Naive thymus-derived CD4-positive, alpha-beta T cell (primary cell): Measurements from ENCODE around the gene MORN2. TPM values are rescaled to one million over a fixed set of nuclear protein-coding genes. Genes with fewer than 3 reads are reported as not detected.

Experiments used
- ATAC-seq: fragments of 150-1000 bp; cut with Tn5 transposase; 2 replicates; pipeline ENCODE4 v1.10.0; 2021; ENCODE audit warnings: mild to moderate bottlenecking, moderate library complexity
- CTCF ChIA-PET: fragments of 350-600 bp; sonication (Branson Sonifier 250); formaldehyde crosslinking; loops from one replicate; lab custom pipeline; 2021; ENCODE audit warnings: antibody characterized with exemption; lab: Charles Lee
- POLR2A ChIA-PET: fragments of 350-600 bp; sonication (Branson Sonifier 250); formaldehyde crosslinking; loops from one replicate; lab custom pipeline; 2021; ENCODE audit warnings: antibody characterized with exemption, inconsistent platforms; lab: Charles Lee
- DNase-seq, 9 donors: peaks; one replicate each; pipeline versions ENCODE4 v3.0.0 to v3.0.0-alpha.2; 2020 to 2022; ENCODE audit warnings: mixed read lengths in 1 of 9
- H3K27ac ChIP-seq: one replicate; pipeline ENCODE4 v1.7.0; 2013; ENCODE audit warnings: mild to moderate bottlenecking, low read depth, low read length, moderate library complexity
- H3K27me3 ChIP-seq, 2 donors: one replicate each; pipeline ENCODE4 v1.7.0; 2013; ENCODE audit warnings: low read length in 2 of 2, mild to moderate bottlenecking in 2 of 2, moderate library complexity in 2 of 2; ENCODE audit not compliant: control insufficient read depth in 2 of 2, insufficient read depth in 2 of 2
- H3K36me3 ChIP-seq, 3 experiments: 1 replicate in 2 of 3; 2 replicates in 1 of 3; pipeline ENCODE4 v1.7.0; 2013; ENCODE audit warnings: low read length in 3 of 3, mild to moderate bottlenecking in 3 of 3, moderate library complexity in 1 of 3; ENCODE audit not compliant: insufficient read depth in 3 of 3, control insufficient read depth in 2 of 3
- H3K4me1 ChIP-seq, 2 donors: one replicate each; pipeline ENCODE4 v1.7.0; 2013; ENCODE audit warnings: low read length in 2 of 2, mild to moderate bottlenecking in 2 of 2, moderate library complexity in 1 of 2; ENCODE audit not compliant: control insufficient read depth in 2 of 2, insufficient read depth in 2 of 2
- H3K4me3 ChIP-seq: 2 replicates; pipeline ENCODE4 v1.7.0; 2013; ENCODE audit warnings: mild to moderate bottlenecking, low read length
- H3K9me3 ChIP-seq, 3 experiments: 1 replicate in 2 of 3; 2 replicates in 1 of 3; pipeline ENCODE4 v1.7.0; 2013; ENCODE audit warnings: low read length in 3 of 3; ENCODE audit not compliant: control insufficient read depth in 2 of 3
- H3K27ac Mint-ChIP-seq, 9 donors: one replicate each; pipeline ENCODE4 v1.8.0; 2020 to 2022; ENCODE audit warnings: mixed read lengths in 9 of 9, mild to moderate bottlenecking in 8 of 9, moderate library complexity in 5 of 9, inconsistent platforms in 2 of 9
- H3K27me3 Mint-ChIP-seq, 5 donors: one replicate each; pipeline ENCODE4 v1.8.0; 2021 to 2022; ENCODE audit warnings: mixed read lengths in 5 of 5, mild to moderate bottlenecking in 1 of 5
- H3K36me3 Mint-ChIP-seq, 5 donors: one replicate each; pipeline ENCODE4 v1.8.0; 2020 to 2022; ENCODE audit warnings: mixed read lengths in 5 of 5, mild to moderate bottlenecking in 3 of 5, inconsistent platforms in 1 of 5
- H3K4me1 Mint-ChIP-seq, 7 donors: one replicate each; pipeline ENCODE4 v1.8.0; 2020 to 2022; ENCODE audit warnings: mixed read lengths in 7 of 7, mild to moderate bottlenecking in 3 of 7, inconsistent platforms in 1 of 7
- H3K4me3 Mint-ChIP-seq, 10 donors: one replicate each; pipeline ENCODE4 v1.8.0; 2020 to 2022; ENCODE audit warnings: mild to moderate bottlenecking in 10 of 10, mixed read lengths in 10 of 10, moderate library complexity in 6 of 10, inconsistent platforms in 2 of 10
- H3K9me3 Mint-ChIP-seq, 11 donors: one replicate each; pipeline ENCODE4 v1.8.0; 2020 to 2022; ENCODE audit warnings: mixed read lengths in 11 of 11, mild to moderate bottlenecking in 4 of 11, inconsistent platforms in 1 of 11, moderate library complexity in 1 of 11
- intact Hi-C, 2 donors: fragments of 100-400 bp; cut with micrococcal nuclease; formaldehyde crosslinking; loops; one replicate each; pipeline ENCODE4 v1.15.1; 2023
- polyA plus RNA-seq, 2 donors: library from polyadenylated mRNA; unstranded; fragments of 300-500 nt; fragmentation: Illumina TruSeq; gene quantifications; one replicate each; pipeline ENCODE4 v1.2.3, GENCODE V29; 2021
- total RNA-seq, 6 experiments: library from RNA in 5 of 6; stranded (reverse) in 5 of 6; gene quantifications; 1 replicate in 5 of 6; 2 replicates in 1 of 6; pipeline ENCODE4 v1.2.3 and lab custom pipeline; 2021 to 2026

MORN2 gene
- total and polyA plus RNA-seq, 7 experiments from 2014 or later: 1.5 to 9.5 (median 2.6) TPM

DNA sequence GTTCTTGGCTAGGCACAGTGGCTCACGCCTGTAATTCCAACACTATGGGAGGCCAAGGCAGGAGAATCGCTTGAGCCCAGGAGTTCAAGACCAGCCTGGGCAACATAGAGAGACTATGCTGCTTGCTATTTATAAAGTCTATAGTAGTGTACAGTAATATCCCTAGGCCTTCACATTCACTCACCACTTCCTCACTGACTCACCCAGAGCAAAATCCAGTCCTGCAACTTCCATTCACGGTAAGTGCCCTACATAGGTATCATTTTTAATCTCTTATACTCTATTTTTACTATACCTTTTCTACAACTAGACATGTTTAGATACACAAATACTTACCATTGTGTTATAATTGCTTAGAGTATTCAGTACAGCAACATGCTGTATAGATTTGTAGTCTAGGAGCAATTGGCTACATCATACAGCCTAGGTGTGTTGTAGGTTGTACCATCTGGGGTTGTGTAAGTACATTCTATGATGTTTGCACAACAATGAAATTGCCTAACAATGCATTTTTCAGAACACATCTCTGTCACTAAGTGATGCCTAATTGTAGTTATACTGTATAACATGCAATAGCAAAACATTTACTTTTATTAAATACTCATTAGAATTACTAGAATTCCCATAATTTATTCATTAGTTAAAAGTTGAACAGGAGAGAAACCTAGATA is 8.9 kb upstream of the MORN2 start:
- ChIA-PET POLR2A (no interaction called here), CTCF (no interaction called here)
- DNase-seq (no peak), ATAC-seq (no peak)
- H3K9me3 Mint-ChIP-seq: peaks cover 5 to 22% (median 10%) of the 10 kb centered on the region in 11 donors
- no peaks in the 10 kb centered on the region for H3K27me3 ChIP-seq
- H3K4me3 ChIP-seq: no peak overlapping the region
- no peak overlapping the region for H3K4me3 Mint-ChIP-seq
- H3K9me3 ChIP-seq: peaks cover 0 to 4% (median 0%) of the 10 kb centered on the region in 3 experiments
- H3K4me1 ChIP-seq: no peaks in the 10 kb centered on the region
- H3K27me3 Mint-ChIP-seq: no peaks in the 10 kb centered on the region
- peaks cover 0 to 19% (median 14%) of the 10 kb centered on the region in 3 experiments for H3K36me3 ChIP-seq
- no peak overlapping the region for H3K27ac ChIP-seq
- H3K4me1 Mint-ChIP-seq: peaks cover 0 to 14% (median 6%) of the 10 kb centered on the region in 7 donors
- intact Hi-C loops: no loop called here
- H3K27ac Mint-ChIP-seq: no peak overlapping the region
- H3K36me3 Mint-ChIP-seq: peaks cover 18 to 67% (median 53%) of the 10 kb centered on the region in 5 donors

DNA sequence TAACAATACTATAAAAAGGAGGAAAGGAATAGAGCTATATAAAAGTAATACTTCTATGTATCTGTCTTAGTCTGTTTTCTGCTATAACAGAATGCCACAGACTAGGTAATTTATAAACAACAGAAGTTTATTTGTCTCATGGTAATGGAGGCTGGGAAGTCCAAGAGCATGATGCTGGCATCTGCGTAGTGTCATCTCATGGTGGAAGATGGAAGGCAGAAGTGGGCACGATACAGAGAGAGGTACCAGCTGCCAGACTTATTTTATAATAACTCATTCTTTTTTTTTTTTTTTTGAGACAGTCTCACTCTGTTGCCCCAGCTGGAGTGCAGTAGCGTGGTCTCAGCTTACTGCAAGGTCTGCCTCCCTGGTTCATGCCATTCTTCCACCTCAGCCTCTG is 4.3 kb upstream of the MORN2 start:
- ATAC-seq (no peak), DNase-seq (no peak)
- Mint-ChIP-seq H3K9me3 (peaks cover 6 to 32% (median 17%) of the 10 kb centered on the region in 11 donors), H3K36me3 (peaks cover 13 to 50% (median 42%) of the 10 kb centered on the region in 5 donors), H3K27me3 (no peaks in the 10 kb centered on the region), H3K4me1 (peaks cover 15 to 46% (median 34%) of the 10 kb centered on the region in 7 donors), H3K27ac (no peak overlapping the region), H3K4me3 (no peak overlapping the region)
- Histone ChIP-seq H3K36me3 (peaks cover 0 to 6% (median 5%) of the 10 kb centered on the region in 3 experiments), H3K27me3 (no peaks in the 10 kb centered on the region), H3K27ac (no peak overlapping the region), H3K4me3 (no peak overlapping the region), H3K9me3 (peaks cover 0 to 4% (median 0%) of the 10 kb centered on the region in 3 experiments), H3K4me1 (peaks cover 9 to 13% of the 10 kb centered on the region in 2 donors)
- ChIA-PET CTCF (no interaction called here), POLR2A (no interaction called here)
- intact Hi-C loops: loop anchor here (10.0 kb wide), 3 partner anchors 207 to 563 kb away; partner anchors contain the start of genes GALM (in 1 of the 2), MAP4K3 (in 1 of the 2) and SOS1 (in 1 of the 2)

DNA sequence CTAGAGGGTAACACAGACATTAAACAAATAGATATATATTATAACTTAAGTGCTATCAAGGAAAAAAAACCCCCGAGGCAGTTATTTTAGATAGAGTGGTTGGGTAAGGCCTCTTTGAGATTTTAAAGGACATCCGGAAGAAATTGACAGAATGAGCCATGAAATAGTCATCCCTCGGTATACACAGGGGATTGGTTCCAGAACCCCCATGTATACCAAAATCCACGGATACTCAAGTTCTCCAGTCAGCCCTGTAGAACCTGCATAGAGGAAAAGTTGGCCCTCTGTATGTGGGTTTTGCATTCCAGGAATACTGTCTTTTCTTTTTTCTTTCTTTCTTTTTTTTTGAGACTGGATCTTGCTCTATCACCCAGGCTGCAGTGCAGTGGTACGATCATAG is 2.0 kb upstream of the MORN2 start:
- intact Hi-C loops: loop anchor here (2.0 to 10.0 kb wide), 5 partner anchors 123 to 561 kb away; partner anchors contain the start of genes GALM (in 1 of the 2), MAP4K3 (in 1 of the 2), SOS1 (in 1 of the 2) and SRSF7 (in 1 of the 2)
- DNase-seq (no peak), ATAC-seq (no peak)
- Mint-ChIP-seq H3K9me3 (peaks cover 6 to 32% (median 17%) of the 10 kb centered on the region in 11 donors), H3K27me3 (no peaks in the 10 kb centered on the region), H3K4me1 (peaks cover 17 to 53% (median 37%) of the 10 kb centered on the region in 7 donors), H3K36me3 (peaks cover 9 to 35% (median 30%) of the 10 kb centered on the region in 5 donors), H3K4me3 (peak overlapping the region in 4 of 10 donors; percentile 5 to 21 (median 9)), H3K27ac (peak overlapping the region in 1 of 9 donors; percentile 62)
- Histone ChIP-seq H3K27ac (no peak overlapping the region), H3K4me3 (no peak overlapping the region), H3K9me3 (peaks cover 0 to 4% (median 0%) of the 10 kb centered on the region in 3 experiments), H3K27me3 (no peaks in the 10 kb centered on the region), H3K36me3 (peaks cover 0 to 5% (median 0%) of the 10 kb centered on the region in 3 experiments), H3K4me1 (peaks cover 11 to 14% of the 10 kb centered on the region in 2 donors)
- ChIA-PET POLR2A (interaction anchor here (0.6 to 1.2 kb wide), 2 partner anchors 67 to 122 kb away, joined by 4 read pairs; partner anchors contain the start of gene SRSF7), CTCF (no interaction called here)

DNA sequence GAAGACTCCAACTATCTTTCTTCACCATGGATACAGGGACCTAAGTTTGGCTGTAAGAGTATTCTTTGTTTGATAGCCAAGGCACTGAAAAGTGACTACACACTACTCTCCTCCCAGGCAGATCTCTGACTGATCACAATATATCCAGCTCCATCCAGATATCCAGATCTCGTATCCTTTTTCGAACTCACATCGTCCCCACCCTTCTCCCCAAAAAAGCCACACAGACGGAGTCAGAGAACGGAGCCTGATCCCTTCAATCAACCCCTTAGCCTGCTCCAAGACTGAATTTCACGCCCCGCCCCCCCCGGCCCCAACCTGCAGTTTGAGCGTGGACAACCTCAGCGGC is 575 bp upstream of the MORN2 start:
- no peaks in the 10 kb centered on the region for H3K27me3 ChIP-seq
- DNase-seq (no peak), ATAC-seq (no peak)
- H3K4me3 ChIP-seq: peak overlapping the region; percentile 91
- Mint-ChIP-seq H3K4me1 (peaks cover 15 to 49% (median 33%) of the 10 kb centered on the region in 7 donors), H3K36me3 (peaks cover 5 to 25% (median 17%) of the 10 kb centered on the region in 5 donors), H3K9me3 (peaks cover under 1 to 21% (median 9%) of the 10 kb centered on the region in 11 donors), H3K4me3 (peak overlapping the region; percentile 94 to 100 (median 96)), H3K27ac (peak overlapping the region; percentile 82 to 99 (median 95)), H3K27me3 (no peaks in the 10 kb centered on the region)
- intact Hi-C loops: loop anchor here (1.0 to 10.0 kb wide), 7 partner anchors 97 to 560 kb away; partner anchors contain the start of genes GALM (in 1 of the 2), GEMIN6 (in 1 of the 2), MAP4K3 (in 1 of the 2) and SOS1 (in 1 of the 2)
- ChIA-PET POLR2A (interaction anchor here (0.7 kb wide), 1 partner anchor 35 kb away, joined by 6 read pairs; no protein-coding TSS in a partner anchor), CTCF (no interaction called here)
- H3K9me3 ChIP-seq: peaks cover 0 to 2% (median 0%) of the 10 kb centered on the region in 3 experiments
- H3K27ac ChIP-seq: peak overlapping the region; percentile 69
- peaks cover 0 to 5% (median 0%) of the 10 kb centered on the region in 3 experiments for H3K36me3 ChIP-seq
- H3K4me1 ChIP-seq: peaks cover 11 to 14% of the 10 kb centered on the region in 2 donors

DNA sequence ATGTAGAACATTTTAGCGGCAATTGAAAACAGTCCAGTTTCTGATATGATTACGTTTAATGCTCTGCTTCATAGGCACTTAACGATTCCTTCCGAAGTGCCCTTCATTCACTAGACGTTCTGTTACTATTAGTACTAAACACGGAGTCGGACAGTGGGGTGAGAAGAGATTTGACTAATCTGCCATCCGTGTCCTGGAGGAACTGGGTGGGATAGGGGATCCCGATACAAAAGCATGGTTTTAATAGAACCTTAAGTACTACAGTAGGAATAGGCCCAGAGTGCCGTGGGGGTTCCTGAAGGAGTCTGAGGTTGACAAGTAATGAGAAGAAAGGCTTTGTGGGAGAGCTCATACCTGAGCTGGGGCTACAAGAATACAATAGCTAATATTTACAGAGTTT is 631 bp downstream of the MORN2 start:
- POLR2A ChIA-PET: interaction anchor here (0.9 to 1.0 kb wide), 3 partner anchors 10 to 135 kb away, joined by 3 read pairs; no protein-coding TSS in a partner anchor
- Mint-ChIP-seq H3K4me1 (peaks cover 12 to 46% (median 32%) of the 10 kb centered on the region in 7 donors), H3K27ac (peak overlapping the region; percentile 82 to 99 (median 95)), H3K9me3 (peaks cover 0 to 15% (median 7%) of the 10 kb centered on the region in 11 donors), H3K36me3 (peaks cover 1 to 18% (median 12%) of the 10 kb centered on the region in 5 donors), H3K27me3 (no peaks in the 10 kb centered on the region), H3K4me3 (peak overlapping the region; percentile 94 to 100 (median 96))
- peaks cover 0 to 5% (median 0%) of the 10 kb centered on the region in 3 experiments for H3K36me3 ChIP-seq
- no peak overlapping the region for H3K27ac ChIP-seq
- ATAC-seq (no peak), DNase-seq (no peak)
- intact Hi-C loops: loop anchor here (2.0 to 10.0 kb wide), 5 partner anchors 98 to 558 kb away; partner anchors contain the start of genes GALM (in 1 of the 2), GEMIN6 (in 1 of the 2), MAP4K3 (in 1 of the 2) and SOS1 (in 1 of the 2)
- H3K4me1 ChIP-seq: peaks cover 11 to 14% of the 10 kb centered on the region in 2 donors
- no peaks in the 10 kb centered on the region for H3K9me3 ChIP-seq
- CTCF ChIA-PET: no interaction called here
- H3K27me3 ChIP-seq: no peaks in the 10 kb centered on the region
- H3K4me3 ChIP-seq: peak overlapping the region; percentile 91

DNA sequence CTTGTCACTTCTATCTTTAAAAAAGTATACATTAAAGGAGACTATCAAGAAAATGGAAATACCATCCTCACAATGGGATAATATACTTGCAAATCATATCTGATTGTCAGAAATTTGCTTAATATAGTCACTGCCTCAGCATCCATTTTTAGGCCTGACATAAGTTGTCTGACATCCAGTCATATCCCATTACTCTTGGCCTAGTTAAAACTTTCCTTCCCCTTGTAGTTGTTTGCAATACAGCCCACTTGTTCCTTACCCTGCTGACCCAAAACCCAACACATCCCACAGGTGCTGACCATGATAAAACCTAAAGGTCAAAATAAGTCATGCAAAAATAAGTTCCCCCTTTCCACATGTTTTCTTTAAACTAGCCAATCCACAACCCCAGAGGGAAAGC is 10.3 kb downstream of the MORN2 start:
- Mint-ChIP-seq H3K27ac (no peak overlapping the region), H3K27me3 (peaks cover 0 to 7% (median 0%) of the 10 kb centered on the region in 5 donors), H3K4me1 (no peaks in the 10 kb centered on the region), H3K36me3 (peaks cover 0 to 4% (median 0%) of the 10 kb centered on the region in 5 donors), H3K4me3 (no peak overlapping the region), H3K9me3 (no peaks in the 10 kb centered on the region)
- intact Hi-C loops: no loop called here
- ChIA-PET CTCF (no interaction called here), POLR2A (interaction anchor here (1.0 kb wide), 1 partner anchor 10 kb away, joined by 3 read pairs; the partner anchor contains the start of genes DHX57 and MORN2)
- Histone ChIP-seq H3K4me3 (no peak overlapping the region), H3K27me3 (no peaks in the 10 kb centered on the region), H3K9me3 (no peaks in the 10 kb centered on the region), H3K27ac (no peak overlapping the region), H3K36me3 (no peaks in the 10 kb centered on the region), H3K4me1 (no peaks in the 10 kb centered on the region)
- ATAC-seq (no peak), DNase-seq (no peak)
